Hepatocyte (in vitro differentiated cells): ENCODE results near the gene MYBPC3. TPM values are rescaled to one million over a fixed set of nuclear protein-coding genes. Genes with fewer than 3 reads are reported as not detected.

ENCODE experiments used
- DNase-seq: peaks from one replicate; pipeline ENCODE4 v3.0.0-alpha.2; 2016; ENCODE audit warnings: low spot score
- H2AFZ ChIP-seq: fragments of 200-600 bp; sonication (generic); 2 replicates; pipeline ENCODE4 v1.6.0; 2016; ENCODE audit warnings: antibody characterized with exemption, mild to moderate bottlenecking
- H3K27ac ChIP-seq: fragments of 200-600 bp; sonication (generic); 2 replicates; pipeline ENCODE4 v1.5.1; 2016; ENCODE audit warnings: mild to moderate bottlenecking
- H3K27me3 ChIP-seq: fragments of 200-600 bp; sonication (generic); 2 replicates; pipeline ENCODE4 v1.6.1; 2016
- H3K36me3 ChIP-seq: fragments of 200-600 bp; sonication (generic); replicated peaks from 2 replicates; pipeline ENCODE4 v1.5.1; 2016; ENCODE audit warnings: low read depth; ENCODE audit not compliant: insufficient read depth
- H3K4me1 ChIP-seq: fragments of 200-600 bp; sonication (generic); 2 replicates; pipeline ENCODE4 v1.5.1; 2016; ENCODE audit warnings: mild to moderate bottlenecking, moderate library complexity; ENCODE audit not compliant: insufficient read depth
- H3K4me2 ChIP-seq: fragments of 200-600 bp; sonication (generic); 2 replicates; pipeline ENCODE4 v1.6.0; 2016
- H3K4me3 ChIP-seq: fragments of 200-600 bp; sonication (generic); 2 replicates; pipeline ENCODE4 v1.5.1; 2016; ENCODE audit warnings: mild to moderate bottlenecking
- H3K79me2 ChIP-seq: fragments of 200-600 bp; sonication (generic); 2 replicates; pipeline ENCODE4 v1.6.0; 2017; ENCODE audit warnings: mild to moderate bottlenecking
- H3K9me2 ChIP-seq: fragments of 200-600 bp; sonication (generic); replicated peaks from 2 replicates; pipeline ENCODE4 v1.6.0; 2017; ENCODE audit warnings: mild to moderate bottlenecking; ENCODE audit not compliant: insufficient read depth
- H3K9me3 ChIP-seq: fragments of 200-600 bp; sonication (generic); 2 replicates; pipeline ENCODE4 v1.5.1; 2016; ENCODE audit warnings: low read depth, mild to moderate bottlenecking
- H4K20me1 ChIP-seq: fragments of 200-600 bp; sonication (generic); 2 replicates; pipeline ENCODE4 v1.6.0; 2016; ENCODE audit warnings: mild to moderate bottlenecking; ENCODE audit not compliant: insufficient read depth, poor library complexity, severe bottlenecking
- EZH2 ChIP-seq: fragments of 200-600 bp; sonication (generic); IDR thresholded peaks from 2 replicates; pipeline ENCODE4 v1.6.1; 2016; ENCODE audit warnings: antibody characterized with exemption, mild to moderate bottlenecking, borderline replicate concordance
- EZH2phosphoT487 ChIP-seq: fragments of 200-600 bp; sonication (generic); IDR thresholded peaks from one replicate; pipeline ENCODE4 v1.6.1; 2018; ENCODE audit warnings: antibody characterized with exemption, mild to moderate bottlenecking, low read depth, moderate library complexity; ENCODE audit not compliant: unreplicated experiment, severe bottlenecking
- WGBS: methylation state at CpG from one replicate; pipeline ENCODE4 v1.1.6; 2016; ENCODE audit warnings: low lambda C conversion rate; ENCODE audit errors: missing lambda C conversion rate; 5-methylcytosine and 5-hydroxymethylcytosine counted together
- polyA plus RNA-seq: library from polyadenylated mRNA; unstranded; fragments of >200 nt; fragmentation: Nextera tagmentation; extraction: Ambion mirVana; gene quantifications from 2 replicates; pipeline ENCODE4 v1.2.1, GENCODE V29; 2016
- total RNA-seq: library from RNA; depleted of rRNA; stranded (reverse); fragments of >200 nt; gene quantifications from 2 replicates; pipeline ENCODE4 v1.2.3, GENCODE V29; 2014
- TF ChIP-seq, protein P1 (sequence below): fragments of 200-600 bp; sonication (generic); IDR thresholded peaks from 2 replicates; pipeline ENCODE4 v1.5.1; 2016; ENCODE audit warnings: antibody characterized with exemption, mild to moderate bottlenecking; ENCODE audit not compliant: poor library complexity

MYBPC3 gene
- total and polyA plus RNA-seq, 2 experiments from 2014 or later: 0.51 to 1.4 TPM

GRCh38 chr11:47398551-47398950, 46.0 kb upstream of the MYBPC3 start:
- 87% methylated on average over 1 of the region's 1 CpG for WGBS
- no peak overlapping the region for H3K4me3 ChIP-seq
- no peaks in the 10 kb centered on the region for H4K20me1 ChIP-seq
- no peak for DNase-seq
- H3K27me3 ChIP-seq: no peaks in the 10 kb centered on the region
- no peaks in the 10 kb centered on the region for H3K9me3 ChIP-seq
- H2AFZ ChIP-seq: no peak overlapping the region
- H3K4me1 ChIP-seq: peaks cover 6% of the 10 kb centered on the region
- H3K79me2 ChIP-seq: no peaks in the 10 kb centered on the region
- TF ChIP-seq EZH2 (no peak), EZH2phosphoT487 (no peak)
- TF ChIP-seq, protein P1, sequence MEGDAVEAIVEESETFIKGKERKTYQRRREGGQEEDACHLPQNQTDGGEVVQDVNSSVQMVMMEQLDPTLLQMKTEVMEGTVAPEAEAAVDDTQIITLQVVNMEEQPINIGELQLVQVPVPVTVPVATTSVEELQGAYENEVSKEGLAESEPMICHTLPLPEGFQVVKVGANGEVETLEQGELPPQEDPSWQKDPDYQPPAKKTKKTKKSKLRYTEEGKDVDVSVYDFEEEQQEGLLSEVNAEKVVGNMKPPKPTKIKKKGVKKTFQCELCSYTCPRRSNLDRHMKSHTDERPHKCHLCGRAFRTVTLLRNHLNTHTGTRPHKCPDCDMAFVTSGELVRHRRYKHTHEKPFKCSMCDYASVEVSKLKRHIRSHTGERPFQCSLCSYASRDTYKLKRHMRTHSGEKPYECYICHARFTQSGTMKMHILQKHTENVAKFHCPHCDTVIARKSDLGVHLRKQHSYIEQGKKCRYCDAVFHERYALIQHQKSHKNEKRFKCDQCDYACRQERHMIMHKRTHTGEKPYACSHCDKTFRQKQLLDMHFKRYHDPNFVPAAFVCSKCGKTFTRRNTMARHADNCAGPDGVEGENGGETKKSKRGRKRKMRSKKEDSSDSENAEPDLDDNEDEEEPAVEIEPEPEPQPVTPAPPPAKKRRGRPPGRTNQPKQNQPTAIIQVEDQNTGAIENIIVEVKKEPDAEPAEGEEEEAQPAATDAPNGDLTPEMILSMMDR: no peak
- no peak overlapping the region for H3K27ac ChIP-seq
- no peaks in the 10 kb centered on the region for H3K36me3 ChIP-seq
- H3K4me2 ChIP-seq: no peak overlapping the region
- H3K9me2 ChIP-seq: no peaks in the 10 kb centered on the region

DNA sequence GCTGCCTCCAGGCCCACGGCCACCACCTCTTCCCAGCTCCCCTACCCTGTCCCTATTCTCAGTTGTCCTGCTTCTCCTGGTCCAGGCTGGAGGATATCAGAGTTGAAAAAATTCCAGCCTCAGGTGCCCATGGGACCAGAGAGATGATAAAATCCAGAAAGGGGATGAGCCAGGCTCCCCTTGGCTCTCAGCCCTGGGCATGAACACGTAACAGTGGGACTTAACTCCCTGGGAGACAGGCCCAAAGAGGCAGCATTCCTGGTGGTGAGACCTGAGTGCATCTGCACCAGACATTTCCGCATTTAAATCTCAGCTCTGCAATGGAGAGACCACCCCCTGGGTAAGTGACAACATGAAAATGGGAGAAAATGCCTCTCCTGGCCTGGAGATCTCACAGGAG, 45.5 kb upstream of the MYBPC3 start:
- no peaks in the 10 kb centered on the region for H3K9me2 ChIP-seq
- H3K4me2 ChIP-seq: no peak overlapping the region
- H3K27me3 ChIP-seq: no peaks in the 10 kb centered on the region
- TF ChIP-seq, protein P1: no peak
- TF ChIP-seq EZH2phosphoT487: no peak
- no peak for TF ChIP-seq EZH2
- H3K4me1 ChIP-seq: peaks cover 6% of the 10 kb centered on the region
- 96% methylated on average over 3 of the region's 3 CpGs for WGBS
- DNase-seq: no peak
- no peak overlapping the region for H2AFZ ChIP-seq
- no peaks in the 10 kb centered on the region for H3K9me3 ChIP-seq
- H3K36me3 ChIP-seq: no peaks in the 10 kb centered on the region
- H3K4me3 ChIP-seq: no peak overlapping the region
- no peak overlapping the region for H3K27ac ChIP-seq
- no peaks in the 10 kb centered on the region for H4K20me1 ChIP-seq
- H3K79me2 ChIP-seq: no peaks in the 10 kb centered on the region

- H3K9me2 ChIP-seq: no peaks in the 10 kb centered on the region
- H3K79me2 ChIP-seq: no peaks in the 10 kb centered on the region
- no peak overlapping the region for H3K4me3 ChIP-seq
- H4K20me1 ChIP-seq: no peaks in the 10 kb centered on the region
- H3K27me3 ChIP-seq: no peaks in the 10 kb centered on the region
- WGBS: 90% methylated on average over 3 of the region's 3 CpGs
- H3K27ac ChIP-seq: no peak overlapping the region
- peaks cover 6% of the 10 kb centered on the region for H3K4me1 ChIP-seq
- no peaks in the 10 kb centered on the region for H3K36me3 ChIP-seq
- H3K4me2 ChIP-seq: no peak overlapping the region
- no peak overlapping the region for H2AFZ ChIP-seq
- TF ChIP-seq, protein P1: no peak
- no peak for TF ChIP-seq EZH2
- TF ChIP-seq EZH2phosphoT487: no peak
- no peaks in the 10 kb centered on the region for H3K9me3 ChIP-seq
- DNase-seq: no peak
These were observed 43.5 kb upstream of the MYBPC3 start for GRCh38 chr11:47396049-47396320.
